ENCODE data around the gene TASOR2.

DNA sequence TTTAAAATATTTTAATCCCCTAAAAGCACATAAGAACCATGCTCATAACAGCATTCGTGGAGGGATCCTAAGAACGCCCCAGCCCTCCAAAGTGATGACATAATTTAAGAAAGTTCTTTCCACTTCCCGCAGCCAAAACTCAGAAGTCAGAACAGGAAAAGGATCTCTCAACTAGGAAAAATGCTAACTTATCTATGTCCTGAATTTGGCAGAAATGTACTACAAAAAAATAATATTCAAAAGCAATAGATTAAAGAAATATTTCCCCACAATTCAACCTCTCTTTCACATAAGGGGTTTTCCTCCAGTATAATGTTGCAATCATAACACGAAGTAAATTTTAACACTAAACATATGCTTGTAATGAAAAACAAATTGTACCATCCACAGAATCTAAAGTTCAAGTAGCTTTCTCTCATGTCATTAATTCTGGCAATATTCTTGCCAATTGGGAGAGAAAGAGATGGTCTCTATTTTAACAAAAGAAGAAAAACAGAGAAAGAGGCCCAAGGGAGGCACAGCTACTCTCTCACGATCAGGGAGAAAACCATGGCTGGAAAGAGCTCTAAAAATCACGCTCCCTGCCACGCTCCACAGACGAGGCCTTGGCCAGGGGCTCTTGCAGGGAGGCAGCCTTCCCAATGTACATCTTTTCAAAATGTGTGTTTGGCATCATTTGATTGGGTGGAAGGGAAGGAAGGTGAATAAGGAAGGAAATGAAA lies 41.1 kb upstream of the TASOR2 start:
- TF ChIP-seq CTCF (IDR thresholded peaks at IDR 0.05; ENCODE audit: low read depth, low read length, poor library complexity, severe bottlenecking) (no peak), EZH2phosphoT487 (IDR thresholded peaks at IDR 0.05; ENCODE audit: borderline replicate concordance, low read length) (no peak)
